K562 (cell line): ENCODE results near the gene RAMP2. TPM values are rescaled to one million over a fixed set of nuclear protein-coding genes. Genes with fewer than 3 reads are reported as not detected.

Source experiments
- CBX3 ChIP-seq, 2 experiments: IDR thresholded peaks; 1 replicate in 1 of 2; 2 replicates in 1 of 2; pipeline ENCODE4 v1.6.1; 2012; ENCODE audit warnings: inconsistent platforms in 2 of 2, low read length in 2 of 2, borderline replicate concordance in 1 of 2, control low read depth in 1 of 2
- CTBP1 ChIP-seq: fragments of 450-650 bp; IDR thresholded peaks from 2 replicates; pipeline ENCODE4 v1.6.1; 2016; ENCODE audit warnings: borderline replicate concordance
- DNMT1 ChIP-seq: fragments of 450-650 bp; IDR thresholded peaks from 2 replicates; pipeline ENCODE4 v1.6.1; 2016; ENCODE audit warnings: antibody characterized with exemption, mild to moderate bottlenecking
- EP300 ChIP-seq: IDR thresholded peaks from 2 replicates; pipeline ENCODE4 v1.6.1; 2012; ENCODE audit warnings: low read length, improper control_type of control experiment
- FOXK2 ChIP-seq, 2 experiments: fragments of 450-650 bp; IDR thresholded peaks in 1 of 2; conservative IDR thresholded peaks in 1 of 2; 2 replicates each; pipeline ENCODE4 v1.6.1; 2016; ENCODE audit warnings: low read depth in 2 of 2, mild to moderate bottlenecking in 1 of 2
- HDAC3 ChIP-seq: fragments of 450-650 bp; IDR thresholded peaks from 2 replicates; pipeline ENCODE4 v1.6.1; 2018; ENCODE audit warnings: borderline replicate concordance, mild to moderate bottlenecking, moderate library complexity; ENCODE audit not compliant: partially characterized antibody
- KLF16 ChIP-seq: IDR thresholded peaks from 2 replicates; pipeline ENCODE4 v1.6.1; 2016; ENCODE audit warnings: antibody characterized with exemption
- L3MBTL2 ChIP-seq: fragments of 450-650 bp; IDR thresholded peaks from 2 replicates; pipeline ENCODE4 v1.6.1; 2016; ENCODE audit warnings: mild to moderate bottlenecking, moderate library complexity
- MCM2 ChIP-seq: fragments of 450-650 bp; IDR thresholded peaks from 2 replicates; pipeline ENCODE4 v1.6.1; 2017; ENCODE audit warnings: low read depth, mild to moderate bottlenecking
- MTA3 ChIP-seq: fragments of 450-650 bp; formaldehyde crosslinking; IDR thresholded peaks from 2 replicates; pipeline ENCODE4 v1.6.1; 2017; ENCODE audit warnings: mild to moderate bottlenecking, borderline replicate concordance
- NCOA4 ChIP-seq: fragments of 450-650 bp; IDR thresholded peaks from 2 replicates; pipeline ENCODE4 v1.6.1; 2018; ENCODE audit warnings: mild to moderate bottlenecking; ENCODE audit not compliant: partially characterized antibody
- NEUROD1 ChIP-seq: fragments of 150-350 bp; IDR thresholded peaks from 2 replicates; pipeline ENCODE4 v1.6.1; 2014; ENCODE audit warnings: borderline replicate concordance, low read length, low read depth; ENCODE audit not compliant: partially characterized antibody
- TBL1XR1 ChIP-seq, 2 experiments: IDR thresholded peaks; 2 replicates each; pipeline ENCODE4 v1.6.1; 2012; ENCODE audit warnings: improper control_type of control experiment in 2 of 2, low read length in 2 of 2, mild to moderate bottlenecking in 1 of 2
- TBP ChIP-seq: optimal IDR thresholded peaks from 2 replicates; pipeline ENCODE3; 2011; ENCODE audit warnings: low read depth, low read length, improper control_type of control experiment
- THRB ChIP-seq: fragments of 450-650 bp; formaldehyde crosslinking; conservative IDR thresholded peaks from 2 replicates; pipeline ENCODE4 v1.4.0; 2022; ENCODE audit warnings: mild to moderate bottlenecking, missing genetic modification characterization
- XRCC3 ChIP-seq: fragments of 450-650 bp; IDR thresholded peaks from 2 replicates; pipeline ENCODE4 v1.6.1; 2017; ENCODE audit warnings: mild to moderate bottlenecking, moderate library complexity
- ZBTB1 ChIP-seq: sonication (generic); formaldehyde crosslinking; IDR thresholded peaks from 2 replicates; pipeline ENCODE4 v1.8.1; 2023; ENCODE audit warnings: missing genetic modification reagents, low read depth, mild to moderate bottlenecking, borderline replicate concordance
- ZBTB49 ChIP-seq: sonication (generic); formaldehyde crosslinking; IDR thresholded peaks from 2 replicates; pipeline ENCODE4 v1.8.0; 2022; ENCODE audit warnings: missing genetic modification reagents, mild to moderate bottlenecking, borderline replicate concordance
- ZHX1 ChIP-seq: fragments of 150-350 bp; conservative IDR thresholded peaks from 2 replicates; pipeline ENCODE4 v1.6.1; 2014; ENCODE audit warnings: low read length
- ZNF41 ChIP-seq: fragments of 250-450 bp; sonication (Bioruptor Pico); conservative IDR thresholded peaks from 2 replicates; pipeline ENCODE4 v1.4.0; 2020; ENCODE audit warnings: mild to moderate bottlenecking
- ZNF431 ChIP-seq: sonication (generic); formaldehyde crosslinking; IDR thresholded peaks from 2 replicates; pipeline ENCODE4 v1.8.0; 2022; ENCODE audit warnings: mild to moderate bottlenecking, missing genetic modification reagents
- ZNF561 ChIP-seq: fragments of 450-650 bp; formaldehyde crosslinking; conservative IDR thresholded peaks from 2 replicates; pipeline ENCODE4 v1.4.0; 2020; ENCODE audit warnings: mild to moderate bottlenecking, moderate library complexity
- ZNF764 ChIP-seq: fragments of 250-450 bp; sonication (Bioruptor Pico); IDR thresholded peaks from 2 replicates; pipeline ENCODE4 v1.4.0; 2020; ENCODE audit warnings: low read depth, mild to moderate bottlenecking, moderate library complexity
- ZZZ3 ChIP-seq: fragments of 450-650 bp; IDR thresholded peaks from 2 replicates; pipeline ENCODE4 v1.6.1; 2016; ENCODE audit warnings: antibody characterized with exemption, mild to moderate bottlenecking, moderate library complexity
- polyA plus RNA-seq, 8 experiments: library from polyadenylated mRNA; depleted of rRNA in 4 of 8; stranded (reverse) in 5 of 8; unstranded in 3 of 8; fragments of >200 nt; fragmentation: Nextera tagmentation in 2 of 8; fragmentation: Illumina TruSeq in 1 of 8; extraction: Ambion mirVana in 2 of 8; extraction: Trizol in 1 of 8; gene quantifications; 2 replicates each; pipeline versions ENCODE4 v1.2.1 to v1.2.3, GENCODE V29; 2011 to 2014; ENCODE audit warnings: inconsistent platforms in 1 of 8, missing spikeins in 1 of 8
- total RNA-seq, 7 experiments: library from RNA; depleted of rRNA in 6 of 7; stranded (reverse); fragments of >200 nt in 6 of 7; fragmentation: Illumina TruSeq in 2 of 7; extraction: Trizol in 2 of 7; gene quantifications; 2 replicates each; pipeline versions ENCODE4 v1.2.1 to v1.2.3, GENCODE V29; 2011 to 2021; ENCODE audit warnings: low replicate concordance in 1 of 7

The RAMP2 gene
- total and polyA plus RNA-seq, 9 of the 15 experiments (the other 6 are each of a cell fraction or from before 2014, with no cell fraction given): not detected

- TF ChIP-seq ZHX1 (no peak), TBL1XR1 (IDR thresholded peaks at IDR 0.05; ENCODE audit: low read length in 2 of 2) (peak in 1 of 2 experiments; percentile 64; a peak in 2 of 4 replicates), XRCC3 (no peak), ZBTB49 (CRISPR knock-in tag) (no peak), ZNF431 (no peak), NCOA4 (no peak), THRB (CRISPR knock-in tag) (no peak), ZNF41 (CRISPR knock-in tag) (no peak), CBX3 (IDR thresholded peaks at IDR 0.05; ENCODE audit: borderline replicate concordance in 1 of 2, low read length in 2 of 2) (no peak), ZBTB1 (CRISPR knock-in tag) (no peak), CTBP1 (peak; percentile 33; the same call in 1 of the 2 replicates), ZNF764 (CRISPR knock-in tag) (no peak), DNMT1 (no peak), EP300 (peak; percentile 83), ZZZ3 (no peak), TBP (peak; percentile 23), MCM2 (no peak), NEUROD1 (no peak), FOXK2 (conservative IDR thresholded peaks at IDR 0.05 in 1 of 2, IDR thresholded peaks at IDR 0.05 in 1 of 2; ENCODE audit: low read depth in 2 of 2) (peak; percentile 55 to 74; a peak in 3 of 4 replicates), L3MBTL2 (0 out of 2 replicates have a peak, but pooled peaks have one; percentile 36), MTA3 (no peak), KLF16 (peak; percentile 64; the same call in 1 of the 2 replicates), ZNF561 (CRISPR knock-in tag) (no peak), HDAC3 (peak; percentile 40)
Observed at GRCh38 chr17:42775534-42776098, 14.6 kb downstream of the RAMP2 start (continued).
